ENCODE data around the gene KCNK7.

GRCh38 chr11:65558002-65558929 lies 37.3 kb downstream of the KCNK7 start, which contains the start of gene LTBP3:
- peak; percentile 59 for TF ChIP-seq POLR2AphosphoS5 (IDR thresholded peaks at IDR 0.05; ENCODE audit: low read depth, low read length)
- TF ChIP-seq REST (IDR thresholded peaks at IDR 0.05; ENCODE audit: insufficient read depth in 1 of 2, low read depth in 2 of 2, low read length in 2 of 2) = 0 out of 4 replicates have a peak, but pooled peaks of 1 of the 2 experiments have one; percentile 37

Measured in PFSK-1 (cell line).